Neutrophil (primary cell): ENCODE measurements around the gene STMP1.

Experiments used
- H3K27ac ChIP-seq: fragments of 200-600 bp; sonication (generic); 2 replicates; pipeline ENCODE4 v1.5.1; 2016; ENCODE audit warnings: mild to moderate bottlenecking, moderate library complexity
- H3K27me3 ChIP-seq: fragments of 200-600 bp; sonication (generic); 2 replicates; pipeline ENCODE4 v1.6.0; 2016; ENCODE audit warnings: mild to moderate bottlenecking
- H3K36me3 ChIP-seq: fragments of 200-600 bp; sonication (generic); 2 replicates; pipeline ENCODE4 v1.5.1; 2017
- H3K4me1 ChIP-seq, 2 experiments: fragments of 200-600 bp in 1 of 2; sonication (generic) in 1 of 2; 1 replicate in 1 of 2; 2 replicates in 1 of 2; pipeline versions ENCODE4 v1.5.1 to v1.6.1; 2013 to 2016; ENCODE audit warnings: low read depth in 1 of 2, low read length in 1 of 2, mild to moderate bottlenecking in 1 of 2, moderate library complexity in 1 of 2; ENCODE audit not compliant: control insufficient read depth in 1 of 2, insufficient read depth in 1 of 2
- H3K4me3 ChIP-seq, 2 experiments: fragments of 200-600 bp in 1 of 2; sonication (generic) in 1 of 2; 1 replicate in 1 of 2; 2 replicates in 1 of 2; pipeline ENCODE4 v1.5.1; 2013 to 2016; ENCODE audit warnings: low read depth in 1 of 2, low read length in 1 of 2, mild to moderate bottlenecking in 1 of 2, moderate library complexity in 1 of 2
- H3K9me3 ChIP-seq: fragments of 200-600 bp; sonication (generic); 2 replicates; pipeline ENCODE4 v1.5.1; 2016
- CTCF ChIP-seq: fragments of 200-600 bp; sonication (generic); IDR thresholded peaks from 2 replicates; pipeline ENCODE4 v1.5.1; 2016; ENCODE audit warnings: antibody characterized with exemption

STMP1 gene

GRCh38 chr7:135662373-135663114, at the start of gene STMP1:
TSS of gene STMP1 (plus strand) at chr7:135662514.
- no peaks in the 10 kb centered on the region for H3K9me3 ChIP-seq
- TF ChIP-seq CTCF, result no peak
- peak within 1 kb of the TSS; percentile 91 to 97 for H3K4me3 ChIP-seq
- H3K4me1 ChIP-seq, result peaks cover 34 to 35% of the 10 kb centered on the region in 2 experiments
- H3K27ac ChIP-seq, result peak within 1 kb of the TSS; percentile 77
- no peaks in the 10 kb centered on the region for H3K36me3 ChIP-seq
- no peaks in the 10 kb centered on the region for H3K27me3 ChIP-seq

GRCh38 chr7:135616136-135616535, 46.2 kb upstream of the STMP1 start:
- H3K9me3 ChIP-seq, result no peaks in the 10 kb centered on the region
- TF ChIP-seq CTCF, result no peak
- no peaks in the 10 kb centered on the region for H3K27me3 ChIP-seq
- H3K36me3 ChIP-seq, result peaks cover 60% of the 10 kb centered on the region
- H3K4me1 ChIP-seq, result no peaks in the 10 kb centered on the region
- no peak overlapping the region for H3K4me3 ChIP-seq
- H3K27ac ChIP-seq, result no peak overlapping the region

GRCh38 chr7:135617781-135618180, 44.5 kb upstream of the STMP1 start:
- Histone ChIP-seq H3K9me3 (no peaks in the 10 kb centered on the region), H3K4me1 (no peaks in the 10 kb centered on the region), H3K4me3 (no peak overlapping the region), H3K27ac (no peak overlapping the region), H3K36me3 (peaks cover 53% of the 10 kb centered on the region), H3K27me3 (no peaks in the 10 kb centered on the region)
- no peak for TF ChIP-seq CTCF

GRCh38 chr7:135618510-135618909, 43.8 kb upstream of the STMP1 start:
- no peaks in the 10 kb centered on the region for H3K4me1 ChIP-seq
- no peak overlapping the region for H3K4me3 ChIP-seq
- no peak for TF ChIP-seq CTCF
- peaks cover 56% of the 10 kb centered on the region for H3K36me3 ChIP-seq
- H3K27me3 ChIP-seq, result no peaks in the 10 kb centered on the region
- H3K27ac ChIP-seq, result no peak overlapping the region
- H3K9me3 ChIP-seq, result no peaks in the 10 kb centered on the region

- no peak for TF ChIP-seq CTCF
- Histone ChIP-seq H3K27ac (no peak overlapping the region), H3K4me3 (no peak overlapping the region), H3K36me3 (peaks cover 65% of the 10 kb centered on the region), H3K4me1 (no peaks in the 10 kb centered on the region), H3K27me3 (no peaks in the 10 kb centered on the region), H3K9me3 (no peaks in the 10 kb centered on the region)
Observed at GRCh38 chr7:135620447-135620846, 41.9 kb upstream of the STMP1 start.
